ENCODE data around the gene CTTNBP2. TPM values are rescaled to one million over a fixed set of nuclear protein-coding genes. Genes with fewer than 3 reads are reported as not detected.

The CTTNBP2 gene
- total and polyA plus RNA-seq, 2 donors (not counting 1 experiment from before 2014, with no cell fraction given) = 8.3 to 12.0 TPM

GRCh38 chr7:117857718-117858117 is 15.5 kb downstream of the CTTNBP2 start:
- Histone ChIP-seq H3K36me3 (ENCODE audit: control insufficient read depth, insufficient read depth, low read length) (no peaks in the 10 kb centered on the region), H3K9ac (ENCODE audit: insufficient read depth, low read length) (no peak overlapping the region), H3K27ac (ENCODE audit: insufficient read depth, low read length) (no peak overlapping the region), H3K27me3 (ENCODE audit: control insufficient read depth, insufficient read depth, low read length) (no peaks in the 10 kb centered on the region), H3K9me3 (ENCODE audit: control insufficient read depth, insufficient read depth, low read depth, low read length) (no peaks in the 10 kb centered on the region), H3K4me1 (ENCODE audit: control insufficient read depth, extremely low read depth, insufficient read depth, low read length) (peaks cover 4% of the 10 kb centered on the region), H3K4me3 (replicated peaks in 1 of 4; ENCODE audit: control extremely low read depth in 1 of 4, insufficient read depth in 1 of 4, low read depth in 3 of 4, low read length in 4 of 4) (no peak overlapping the region), H3K79me2 (ENCODE audit: control insufficient read depth, insufficient read depth, low read length) (peaks cover 8% of the 10 kb centered on the region), H2AFZ (ENCODE audit: low read length) (no peak overlapping the region), H3K4me2 (ENCODE audit: extremely low read depth, insufficient read depth, low read length) (no peak overlapping the region), H4K20me1 (ENCODE audit: control insufficient read depth, extremely low read depth, insufficient read depth, low read length) (no peaks in the 10 kb centered on the region)
- no peak for TF ChIP-seq EZH2 (IDR thresholded peaks at IDR 0.05; ENCODE audit: low read length, missing control alignments)
- TF ChIP-seq, protein P1, sequence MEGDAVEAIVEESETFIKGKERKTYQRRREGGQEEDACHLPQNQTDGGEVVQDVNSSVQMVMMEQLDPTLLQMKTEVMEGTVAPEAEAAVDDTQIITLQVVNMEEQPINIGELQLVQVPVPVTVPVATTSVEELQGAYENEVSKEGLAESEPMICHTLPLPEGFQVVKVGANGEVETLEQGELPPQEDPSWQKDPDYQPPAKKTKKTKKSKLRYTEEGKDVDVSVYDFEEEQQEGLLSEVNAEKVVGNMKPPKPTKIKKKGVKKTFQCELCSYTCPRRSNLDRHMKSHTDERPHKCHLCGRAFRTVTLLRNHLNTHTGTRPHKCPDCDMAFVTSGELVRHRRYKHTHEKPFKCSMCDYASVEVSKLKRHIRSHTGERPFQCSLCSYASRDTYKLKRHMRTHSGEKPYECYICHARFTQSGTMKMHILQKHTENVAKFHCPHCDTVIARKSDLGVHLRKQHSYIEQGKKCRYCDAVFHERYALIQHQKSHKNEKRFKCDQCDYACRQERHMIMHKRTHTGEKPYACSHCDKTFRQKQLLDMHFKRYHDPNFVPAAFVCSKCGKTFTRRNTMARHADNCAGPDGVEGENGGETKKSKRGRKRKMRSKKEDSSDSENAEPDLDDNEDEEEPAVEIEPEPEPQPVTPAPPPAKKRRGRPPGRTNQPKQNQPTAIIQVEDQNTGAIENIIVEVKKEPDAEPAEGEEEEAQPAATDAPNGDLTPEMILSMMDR (conservative IDR thresholded peaks at IDR 0.05 in 1 of 2, IDR thresholded peaks at IDR 0.05 in 1 of 2; ENCODE audit: low read depth in 1 of 2, low read length in 2 of 2) = no peak
- no peak for DNase-seq (ENCODE audit: low read depth in 2 of 2)

DNA sequence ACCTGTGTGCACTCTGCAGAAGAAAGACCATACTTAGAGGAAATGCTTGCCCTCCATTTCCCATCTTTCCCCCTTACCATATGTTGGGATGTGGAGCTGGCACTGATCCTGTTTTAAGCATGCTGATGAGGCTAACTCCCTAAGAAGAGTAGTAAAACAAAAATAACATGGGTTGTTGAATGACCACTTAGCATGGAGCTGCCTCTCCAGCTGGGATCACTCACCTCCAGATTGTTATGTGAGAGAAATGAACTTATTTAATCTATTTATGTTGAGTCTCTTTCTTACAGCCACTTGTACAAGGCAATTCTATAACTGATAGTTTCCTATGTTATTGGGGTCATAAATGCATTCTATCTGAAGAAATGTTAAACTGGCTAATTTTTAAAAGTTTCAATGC is 17.0 kb downstream of the CTTNBP2 start:
- H3K79me2 ChIP-seq (ENCODE audit: control insufficient read depth, insufficient read depth, low read length) = no peaks in the 10 kb centered on the region
- no peaks in the 10 kb centered on the region for H3K27me3 ChIP-seq (ENCODE audit: control insufficient read depth, insufficient read depth, low read length)
- no peak overlapping the region for H2AFZ ChIP-seq (ENCODE audit: low read length)
- TF ChIP-seq, protein P1 (conservative IDR thresholded peaks at IDR 0.05 in 1 of 2, IDR thresholded peaks at IDR 0.05 in 1 of 2; ENCODE audit: low read depth in 1 of 2, low read length in 2 of 2) = no peak
- TF ChIP-seq EZH2 (IDR thresholded peaks at IDR 0.05; ENCODE audit: low read length, missing control alignments) = no peak
- H3K27ac ChIP-seq (ENCODE audit: insufficient read depth, low read length) = no peak overlapping the region
- H3K4me1 ChIP-seq (ENCODE audit: control insufficient read depth, extremely low read depth, insufficient read depth, low read length) = no peaks in the 10 kb centered on the region
- H3K4me2 ChIP-seq (ENCODE audit: extremely low read depth, insufficient read depth, low read length) = no peak overlapping the region
- no peak for DNase-seq (ENCODE audit: low read depth in 2 of 2)
- H4K20me1 ChIP-seq (ENCODE audit: control insufficient read depth, extremely low read depth, insufficient read depth, low read length) = no peaks in the 10 kb centered on the region
- H3K9ac ChIP-seq (ENCODE audit: insufficient read depth, low read length) = no peak overlapping the region
- no peak overlapping the region for H3K4me3 ChIP-seq (replicated peaks in 1 of 4; ENCODE audit: control extremely low read depth in 1 of 4, insufficient read depth in 1 of 4, low read depth in 3 of 4, low read length in 4 of 4)
- H3K9me3 ChIP-seq (ENCODE audit: control insufficient read depth, insufficient read depth, low read depth, low read length) = no peaks in the 10 kb centered on the region
- H3K36me3 ChIP-seq (ENCODE audit: control insufficient read depth, insufficient read depth, low read length) = no peaks in the 10 kb centered on the region

- Histone ChIP-seq H2AFZ (ENCODE audit: low read length) (no peak overlapping the region), H3K4me3 (replicated peaks in 1 of 4; ENCODE audit: control extremely low read depth in 1 of 4, insufficient read depth in 1 of 4, low read depth in 3 of 4, low read length in 4 of 4) (no peak overlapping the region), H3K4me2 (ENCODE audit: extremely low read depth, insufficient read depth, low read length) (no peak overlapping the region), H3K4me1 (ENCODE audit: control insufficient read depth, extremely low read depth, insufficient read depth, low read length) (no peaks in the 10 kb centered on the region), H3K9ac (ENCODE audit: insufficient read depth, low read length) (no peak overlapping the region), H3K27me3 (ENCODE audit: control insufficient read depth, insufficient read depth, low read length) (no peaks in the 10 kb centered on the region), H3K36me3 (ENCODE audit: control insufficient read depth, insufficient read depth, low read length) (no peaks in the 10 kb centered on the region), H3K27ac (ENCODE audit: insufficient read depth, low read length) (no peak overlapping the region), H3K79me2 (ENCODE audit: control insufficient read depth, insufficient read depth, low read length) (no peaks in the 10 kb centered on the region), H4K20me1 (ENCODE audit: control insufficient read depth, extremely low read depth, insufficient read depth, low read length) (no peaks in the 10 kb centered on the region), H3K9me3 (ENCODE audit: control insufficient read depth, insufficient read depth, low read depth, low read length) (no peaks in the 10 kb centered on the region)
- DNase-seq (ENCODE audit: low read depth in 2 of 2) = no peak
- TF ChIP-seq, protein P1 (conservative IDR thresholded peaks at IDR 0.05 in 1 of 2, IDR thresholded peaks at IDR 0.05 in 1 of 2; ENCODE audit: low read depth in 1 of 2, low read length in 2 of 2) = no peak
- TF ChIP-seq EZH2 (IDR thresholded peaks at IDR 0.05; ENCODE audit: low read length, missing control alignments) = no peak
Measured at GRCh38 chr7:117854186-117854585, 19.1 kb downstream of the CTTNBP2 start.

All from fibroblast of lung (primary cell).